ENCODE data around the gene KAZN. TPM values are rescaled to one million over a fixed set of nuclear protein-coding genes. Genes with fewer than 3 reads are reported as not detected.

Gene KAZN
- total RNA-seq, 1 donor from 2014 or later: 9.4 TPM

GRCh38 chr1:15100880-15101760 is 502.6 kb downstream of the KAZN start:
- TF ChIP-seq EZH2 (IDR thresholded peaks at IDR 0.05; ENCODE audit: insufficient read depth, low read length) (no peak), CTCF (IDR thresholded peaks at IDR 0.05; ENCODE audit: insufficient read depth, low read depth, low read length) (no peak)
- no peaks in the 10 kb centered on the region for H3K9me3 ChIP-seq (ENCODE audit: insufficient read depth, low read depth, low read length)
- no peaks in the 10 kb centered on the region for H3K36me3 ChIP-seq (ENCODE audit: insufficient read depth, low read length)
- H3K79me2 ChIP-seq (ENCODE audit: insufficient read depth, low read length): no peaks in the 10 kb centered on the region
- no peak overlapping the region for H3K9ac ChIP-seq (ENCODE audit: low read length)
- no peaks in the 10 kb centered on the region for H4K20me1 ChIP-seq (ENCODE audit: insufficient read depth, low read length)
- H3K4me2 ChIP-seq (ENCODE audit: low read length): no peak overlapping the region
- DNase-seq (ENCODE audit: low read depth): no peak
- Mint-ChIP-seq H3K27ac (ENCODE audit: unreplicated experiment) (no peak overlapping the region), H3K36me3 (ENCODE audit: low read depth, unreplicated experiment) (no peaks in the 10 kb centered on the region), H3K4me1 (ENCODE audit: low read depth, unreplicated experiment) (no peaks in the 10 kb centered on the region), H3K9me3 (ENCODE audit: unreplicated experiment) (peaks cover 9% of the 10 kb centered on the region), H3K27me3 (ENCODE audit: low read depth, unreplicated experiment) (peaks cover 62% of the 10 kb centered on the region), H3K4me3 (ENCODE audit: unreplicated experiment) (no peak overlapping the region)
- no peaks in the 10 kb centered on the region for H3K4me1 ChIP-seq (ENCODE audit: insufficient read depth, low read length)
- H3K4me3 ChIP-seq (ENCODE audit: insufficient read depth, low read depth, low read length): no peak overlapping the region
- no peak overlapping the region for H2AFZ ChIP-seq (ENCODE audit: low read depth, low read length)
- no peak for FAIRE-seq
- H3K27ac ChIP-seq (ENCODE audit: low read depth, low read length): no peak overlapping the region
- peaks cover 10% of the 10 kb centered on the region for H3K27me3 ChIP-seq (ENCODE audit: insufficient read depth, low read length)

- H4K20me1 ChIP-seq (ENCODE audit: insufficient read depth, low read length): no peaks in the 10 kb centered on the region
- no peak overlapping the region for H3K27ac ChIP-seq (ENCODE audit: low read depth, low read length)
- TF ChIP-seq EZH2 (IDR thresholded peaks at IDR 0.05; ENCODE audit: insufficient read depth, low read length): no peak
- no peak for TF ChIP-seq CTCF (IDR thresholded peaks at IDR 0.05; ENCODE audit: insufficient read depth, low read depth, low read length)
- Mint-ChIP-seq H3K9me3 (ENCODE audit: unreplicated experiment) (peaks cover 9% of the 10 kb centered on the region), H3K27me3 (ENCODE audit: low read depth, unreplicated experiment) (peaks cover 62% of the 10 kb centered on the region), H3K36me3 (ENCODE audit: low read depth, unreplicated experiment) (no peaks in the 10 kb centered on the region), H3K4me1 (ENCODE audit: low read depth, unreplicated experiment) (no peaks in the 10 kb centered on the region), H3K4me3 (ENCODE audit: unreplicated experiment) (no peak overlapping the region), H3K27ac (ENCODE audit: unreplicated experiment) (no peak overlapping the region)
- no peak overlapping the region for H3K4me2 ChIP-seq (ENCODE audit: low read length)
- H3K4me3 ChIP-seq (ENCODE audit: insufficient read depth, low read depth, low read length): no peak overlapping the region
- H3K36me3 ChIP-seq (ENCODE audit: insufficient read depth, low read length): no peaks in the 10 kb centered on the region
- H3K27me3 ChIP-seq (ENCODE audit: insufficient read depth, low read length): peaks cover 10% of the 10 kb centered on the region
- H3K79me2 ChIP-seq (ENCODE audit: insufficient read depth, low read length): no peaks in the 10 kb centered on the region
- H3K9me3 ChIP-seq (ENCODE audit: insufficient read depth, low read depth, low read length): no peaks in the 10 kb centered on the region
- H3K9ac ChIP-seq (ENCODE audit: low read length): no peak overlapping the region
- no peaks in the 10 kb centered on the region for H3K4me1 ChIP-seq (ENCODE audit: insufficient read depth, low read length)
- DNase-seq (ENCODE audit: low read depth): no peak
- no peak overlapping the region for H2AFZ ChIP-seq (ENCODE audit: low read depth, low read length)
- no peak for FAIRE-seq
Observed at GRCh38 chr1:15101801-15102200, 503.3 kb downstream of the KAZN start.

- peaks cover 59% of the 10 kb centered on the region for H3K27me3 Mint-ChIP-seq (ENCODE audit: low read depth, unreplicated experiment)
- H3K9me3 Mint-ChIP-seq (ENCODE audit: unreplicated experiment): peaks cover 9% of the 10 kb centered on the region
- H3K27me3 ChIP-seq (ENCODE audit: insufficient read depth, low read length): peaks cover 10% of the 10 kb centered on the region
- no peaks in the 10 kb centered on the region for H4K20me1 ChIP-seq (ENCODE audit: insufficient read depth, low read length)
- TF ChIP-seq EZH2 (IDR thresholded peaks at IDR 0.05; ENCODE audit: insufficient read depth, low read length): no peak
- TF ChIP-seq CTCF (IDR thresholded peaks at IDR 0.05; ENCODE audit: insufficient read depth, low read depth, low read length): no peak
- H3K27ac ChIP-seq (ENCODE audit: low read depth, low read length): no peak overlapping the region
- no peak for FAIRE-seq
- no peak overlapping the region for H3K4me2 ChIP-seq (ENCODE audit: low read length)
- H2AFZ ChIP-seq (ENCODE audit: low read depth, low read length): no peak overlapping the region
- no peaks in the 10 kb centered on the region for H3K4me1 ChIP-seq (ENCODE audit: insufficient read depth, low read length)
- H3K27ac Mint-ChIP-seq (ENCODE audit: unreplicated experiment): no peak overlapping the region
- H3K4me1 Mint-ChIP-seq (ENCODE audit: low read depth, unreplicated experiment): no peaks in the 10 kb centered on the region
- no peak overlapping the region for H3K4me3 Mint-ChIP-seq (ENCODE audit: unreplicated experiment)
- no peaks in the 10 kb centered on the region for H3K9me3 ChIP-seq (ENCODE audit: insufficient read depth, low read depth, low read length)
- no peak for DNase-seq (ENCODE audit: low read depth)
- H3K9ac ChIP-seq (ENCODE audit: low read length): no peak overlapping the region
- H3K79me2 ChIP-seq (ENCODE audit: insufficient read depth, low read length): no peaks in the 10 kb centered on the region
- no peaks in the 10 kb centered on the region for H3K36me3 ChIP-seq (ENCODE audit: insufficient read depth, low read length)
- no peaks in the 10 kb centered on the region for H3K36me3 Mint-ChIP-seq (ENCODE audit: low read depth, unreplicated experiment)
- H3K4me3 ChIP-seq (ENCODE audit: insufficient read depth, low read depth, low read length): no peak overlapping the region
Observed at GRCh38 chr1:15102646-15103045, 504.2 kb downstream of the KAZN start.
